ENCODE measurements around the gene USP53.

USP53 gene

DNA sequence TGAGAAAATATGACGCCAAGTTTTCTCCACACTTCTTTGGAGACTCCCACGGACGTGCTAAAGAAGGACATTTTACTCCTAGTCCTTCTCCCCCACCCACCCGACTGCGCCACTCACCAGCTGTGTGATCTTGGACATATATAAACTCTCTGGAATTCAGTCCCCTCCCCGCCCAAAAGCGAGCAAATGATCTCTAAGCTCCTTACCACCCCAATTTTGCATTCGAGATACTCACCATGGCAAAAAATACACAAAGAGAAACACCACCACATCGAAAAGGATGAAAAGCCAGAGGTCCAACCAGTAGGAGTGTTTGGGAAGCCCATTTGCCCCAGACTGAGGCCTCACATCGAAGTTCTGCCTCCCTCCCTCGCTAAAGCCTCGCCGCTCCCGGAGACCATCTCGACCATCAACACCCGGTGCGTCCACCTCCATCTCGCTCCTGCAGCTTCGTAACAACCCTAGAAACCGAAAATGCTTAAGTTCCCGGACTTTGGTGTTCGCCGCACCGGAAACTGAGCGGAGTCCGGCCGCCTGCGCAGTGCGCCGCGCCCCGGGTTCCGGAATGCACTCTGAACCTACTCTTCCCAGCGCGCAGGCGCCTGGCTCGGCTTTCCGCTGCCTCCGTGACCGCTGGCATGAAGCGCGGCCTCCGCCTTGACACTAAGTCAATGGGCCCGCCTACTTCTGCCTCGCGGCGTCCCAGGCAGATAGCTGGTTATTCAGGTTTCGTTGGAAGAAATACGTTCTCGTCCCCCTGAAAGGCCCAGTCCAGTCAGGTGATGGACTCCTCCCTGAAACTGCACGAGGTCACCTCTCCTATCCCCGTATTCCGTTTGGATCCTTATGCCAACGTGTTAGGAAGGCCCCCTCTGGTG lies 87.8 kb downstream of the USP53 start:
- ChIA-PET CTCF (interaction anchor here (0.6 to 1.6 kb wide), 7 partner anchors 9 to 325 kb away, joined by 3 to 8 read pairs (median 3); no protein-coding TSS in a partner anchor), POLR2A (interaction anchor here (1.0 to 2.3 kb wide), 3 partner anchors 9 to 87 kb away, joined by 3 to 13 read pairs (median 4); partner anchors contain the start of gene USP53)
- H3K9me3 ChIP-seq (ENCODE audit: control insufficient read depth, insufficient read depth, low read depth, low read length), result no peaks in the 10 kb centered on the region
- H3K36me3 ChIP-seq (ENCODE audit: control insufficient read depth in 2 of 2, insufficient read depth in 1 of 2, low read length in 2 of 2), result peaks cover 6 to 29% of the 10 kb centered on the region in 2 experiments
- peak overlapping the region; percentile 67 for H3K27ac ChIP-seq (ENCODE audit: extremely low read depth, low read depth, low read length)
- peak overlapping the region; percentile 51 for H3K4me3 ChIP-seq (ENCODE audit: low read depth, low read length)
- peaks cover 5% of the 10 kb centered on the region; the same call in 1 of the 2 replicates for H3K4me1 ChIP-seq (ENCODE audit: control insufficient read depth, insufficient read depth, low read length)
- no peak for TF ChIP-seq ZNF792 (tag by site-specific recombination; IDR thresholded peaks at IDR 0.05)
- TF ChIP-seq ZNF629 (tag by site-specific recombination; IDR thresholded peaks at IDR 0.05), result peak; percentile 37
- TF ChIP-seq KLF9 (tag by site-specific recombination; IDR thresholded peaks at IDR 0.05; ENCODE audit: low read depth), result peak; percentile 30; the same call in 1 of the 2 replicates
- no peak for TF ChIP-seq GFI1B (tag by site-specific recombination; IDR thresholded peaks at IDR 0.05)
- TF ChIP-seq ZBTB20 (tag by site-specific recombination; IDR thresholded peaks at IDR 0.05), result peak; percentile 81
- no peak for TF ChIP-seq ZNF112 (tag by site-specific recombination; IDR thresholded peaks at IDR 0.05)
- TF ChIP-seq, protein P1, sequence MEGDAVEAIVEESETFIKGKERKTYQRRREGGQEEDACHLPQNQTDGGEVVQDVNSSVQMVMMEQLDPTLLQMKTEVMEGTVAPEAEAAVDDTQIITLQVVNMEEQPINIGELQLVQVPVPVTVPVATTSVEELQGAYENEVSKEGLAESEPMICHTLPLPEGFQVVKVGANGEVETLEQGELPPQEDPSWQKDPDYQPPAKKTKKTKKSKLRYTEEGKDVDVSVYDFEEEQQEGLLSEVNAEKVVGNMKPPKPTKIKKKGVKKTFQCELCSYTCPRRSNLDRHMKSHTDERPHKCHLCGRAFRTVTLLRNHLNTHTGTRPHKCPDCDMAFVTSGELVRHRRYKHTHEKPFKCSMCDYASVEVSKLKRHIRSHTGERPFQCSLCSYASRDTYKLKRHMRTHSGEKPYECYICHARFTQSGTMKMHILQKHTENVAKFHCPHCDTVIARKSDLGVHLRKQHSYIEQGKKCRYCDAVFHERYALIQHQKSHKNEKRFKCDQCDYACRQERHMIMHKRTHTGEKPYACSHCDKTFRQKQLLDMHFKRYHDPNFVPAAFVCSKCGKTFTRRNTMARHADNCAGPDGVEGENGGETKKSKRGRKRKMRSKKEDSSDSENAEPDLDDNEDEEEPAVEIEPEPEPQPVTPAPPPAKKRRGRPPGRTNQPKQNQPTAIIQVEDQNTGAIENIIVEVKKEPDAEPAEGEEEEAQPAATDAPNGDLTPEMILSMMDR (tag by site-specific recombination; IDR thresholded peaks at IDR 0.05), result 0 out of 2 replicates have a peak, but pooled peaks have one; percentile 14
- peak; percentile 97 for TF ChIP-seq ZNF600 (tag by site-specific recombination; IDR thresholded peaks at IDR 0.05)
- no peak for TF ChIP-seq GLI4 (tag by site-specific recombination; IDR thresholded peaks at IDR 0.05)
- TF ChIP-seq ZNF501 (tag by site-specific recombination; IDR thresholded peaks at IDR 0.05), result no peak
- TF ChIP-seq, protein P2, sequence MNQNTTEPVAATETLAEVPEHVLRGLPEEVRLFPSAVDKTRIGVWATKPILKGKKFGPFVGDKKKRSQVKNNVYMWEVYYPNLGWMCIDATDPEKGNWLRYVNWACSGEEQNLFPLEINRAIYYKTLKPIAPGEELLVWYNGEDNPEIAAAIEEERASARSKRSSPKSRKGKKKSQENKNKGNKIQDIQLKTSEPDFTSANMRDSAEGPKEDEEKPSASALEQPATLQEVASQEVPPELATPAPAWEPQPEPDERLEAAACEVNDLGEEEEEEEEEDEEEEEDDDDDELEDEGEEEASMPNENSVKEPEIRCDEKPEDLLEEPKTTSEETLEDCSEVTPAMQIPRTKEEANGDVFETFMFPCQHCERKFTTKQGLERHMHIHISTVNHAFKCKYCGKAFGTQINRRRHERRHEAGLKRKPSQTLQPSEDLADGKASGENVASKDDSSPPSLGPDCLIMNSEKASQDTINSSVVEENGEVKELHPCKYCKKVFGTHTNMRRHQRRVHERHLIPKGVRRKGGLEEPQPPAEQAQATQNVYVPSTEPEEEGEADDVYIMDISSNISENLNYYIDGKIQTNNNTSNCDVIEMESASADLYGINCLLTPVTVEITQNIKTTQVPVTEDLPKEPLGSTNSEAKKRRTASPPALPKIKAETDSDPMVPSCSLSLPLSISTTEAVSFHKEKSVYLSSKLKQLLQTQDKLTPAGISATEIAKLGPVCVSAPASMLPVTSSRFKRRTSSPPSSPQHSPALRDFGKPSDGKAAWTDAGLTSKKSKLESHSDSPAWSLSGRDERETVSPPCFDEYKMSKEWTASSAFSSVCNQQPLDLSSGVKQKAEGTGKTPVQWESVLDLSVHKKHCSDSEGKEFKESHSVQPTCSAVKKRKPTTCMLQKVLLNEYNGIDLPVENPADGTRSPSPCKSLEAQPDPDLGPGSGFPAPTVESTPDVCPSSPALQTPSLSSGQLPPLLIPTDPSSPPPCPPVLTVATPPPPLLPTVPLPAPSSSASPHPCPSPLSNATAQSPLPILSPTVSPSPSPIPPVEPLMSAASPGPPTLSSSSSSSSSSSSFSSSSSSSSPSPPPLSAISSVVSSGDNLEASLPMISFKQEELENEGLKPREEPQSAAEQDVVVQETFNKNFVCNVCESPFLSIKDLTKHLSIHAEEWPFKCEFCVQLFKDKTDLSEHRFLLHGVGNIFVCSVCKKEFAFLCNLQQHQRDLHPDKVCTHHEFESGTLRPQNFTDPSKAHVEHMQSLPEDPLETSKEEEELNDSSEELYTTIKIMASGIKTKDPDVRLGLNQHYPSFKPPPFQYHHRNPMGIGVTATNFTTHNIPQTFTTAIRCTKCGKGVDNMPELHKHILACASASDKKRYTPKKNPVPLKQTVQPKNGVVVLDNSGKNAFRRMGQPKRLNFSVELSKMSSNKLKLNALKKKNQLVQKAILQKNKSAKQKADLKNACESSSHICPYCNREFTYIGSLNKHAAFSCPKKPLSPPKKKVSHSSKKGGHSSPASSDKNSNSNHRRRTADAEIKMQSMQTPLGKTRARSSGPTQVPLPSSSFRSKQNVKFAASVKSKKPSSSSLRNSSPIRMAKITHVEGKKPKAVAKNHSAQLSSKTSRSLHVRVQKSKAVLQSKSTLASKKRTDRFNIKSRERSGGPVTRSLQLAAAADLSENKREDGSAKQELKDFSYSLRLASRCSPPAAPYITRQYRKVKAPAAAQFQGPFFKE (tag by site-specific recombination; IDR thresholded peaks at IDR 0.05; ENCODE audit: borderline replicate concordance), result no peak
- TF ChIP-seq, protein P3, sequence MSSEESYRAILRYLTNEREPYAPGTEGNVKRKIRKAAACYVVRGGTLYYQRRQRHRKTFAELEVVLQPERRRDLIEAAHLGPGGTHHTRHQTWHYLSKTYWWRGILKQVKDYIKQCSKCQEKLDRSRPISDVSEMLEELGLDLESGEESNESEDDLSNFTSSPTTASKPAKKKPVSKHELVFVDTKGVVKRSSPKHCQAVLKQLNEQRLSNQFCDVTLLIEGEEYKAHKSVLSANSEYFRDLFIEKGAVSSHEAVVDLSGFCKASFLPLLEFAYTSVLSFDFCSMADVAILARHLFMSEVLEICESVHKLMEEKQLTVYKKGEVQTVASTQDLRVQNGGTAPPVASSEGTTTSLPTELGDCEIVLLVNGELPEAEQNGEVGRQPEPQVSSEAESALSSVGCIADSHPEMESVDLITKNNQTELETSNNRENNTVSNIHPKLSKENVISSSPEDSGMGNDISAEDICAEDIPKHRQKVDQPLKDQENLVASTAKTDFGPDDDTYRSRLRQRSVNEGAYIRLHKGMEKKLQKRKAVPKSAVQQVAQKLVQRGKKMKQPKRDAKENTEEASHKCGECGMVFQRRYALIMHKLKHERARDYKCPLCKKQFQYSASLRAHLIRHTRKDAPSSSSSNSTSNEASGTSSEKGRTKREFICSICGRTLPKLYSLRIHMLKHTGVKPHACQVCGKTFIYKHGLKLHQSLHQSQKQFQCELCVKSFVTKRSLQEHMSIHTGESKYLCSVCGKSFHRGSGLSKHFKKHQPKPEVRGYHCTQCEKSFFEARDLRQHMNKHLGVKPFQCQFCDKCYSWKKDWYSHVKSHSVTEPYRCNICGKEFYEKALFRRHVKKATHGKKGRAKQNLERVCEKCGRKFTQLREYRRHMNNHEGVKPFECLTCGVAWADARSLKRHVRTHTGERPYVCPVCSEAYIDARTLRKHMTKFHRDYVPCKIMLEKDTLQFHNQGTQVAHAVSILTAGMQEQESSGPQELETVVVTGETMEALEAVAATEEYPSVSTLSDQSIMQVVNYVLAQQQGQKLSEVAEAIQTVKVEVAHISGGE (tag by site-specific recombination; conservative IDR thresholded peaks at IDR 0.05; ENCODE audit: low read depth), result peak; percentile 97
- no peak; the same call in 1 of the 2 replicates for TF ChIP-seq ZFHX2 (tag by site-specific recombination; conservative IDR thresholded peaks at IDR 0.05)
- no peak; the same call in 1 of the 2 replicates for TF ChIP-seq ZNF76 (tag by site-specific recombination; IDR thresholded peaks at IDR 0.05; ENCODE audit: borderline replicate concordance, low read depth)
- TF ChIP-seq, protein P4, sequence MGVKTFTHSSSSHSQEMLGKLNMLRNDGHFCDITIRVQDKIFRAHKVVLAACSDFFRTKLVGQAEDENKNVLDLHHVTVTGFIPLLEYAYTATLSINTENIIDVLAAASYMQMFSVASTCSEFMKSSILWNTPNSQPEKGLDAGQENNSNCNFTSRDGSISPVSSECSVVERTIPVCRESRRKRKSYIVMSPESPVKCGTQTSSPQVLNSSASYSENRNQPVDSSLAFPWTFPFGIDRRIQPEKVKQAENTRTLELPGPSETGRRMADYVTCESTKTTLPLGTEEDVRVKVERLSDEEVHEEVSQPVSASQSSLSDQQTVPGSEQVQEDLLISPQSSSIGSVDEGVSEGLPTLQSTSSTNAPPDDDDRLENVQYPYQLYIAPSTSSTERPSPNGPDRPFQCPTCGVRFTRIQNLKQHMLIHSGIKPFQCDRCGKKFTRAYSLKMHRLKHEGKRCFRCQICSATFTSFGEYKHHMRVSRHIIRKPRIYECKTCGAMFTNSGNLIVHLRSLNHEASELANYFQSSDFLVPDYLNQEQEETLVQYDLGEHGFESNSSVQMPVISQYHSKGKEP (tag by site-specific recombination; IDR thresholded peaks at IDR 0.05), result no peak
- no peak for TF ChIP-seq SP3 (tag by site-specific recombination; IDR thresholded peaks at IDR 0.05)
- no peak for TF ChIP-seq ZNF529 (tag by site-specific recombination; IDR thresholded peaks at IDR 0.05; ENCODE audit: insufficient replicate concordance)
- no peak for TF ChIP-seq ZNF623 (tag by site-specific recombination; IDR thresholded peaks at IDR 0.05)
- TF ChIP-seq ZNF391 (tag by site-specific recombination; IDR thresholded peaks at IDR 0.05; ENCODE audit: borderline replicate concordance, low read depth), result no peak
- TF ChIP-seq MZF1 (tag by site-specific recombination; IDR thresholded peaks at IDR 0.05; ENCODE audit: borderline replicate concordance), result no peak
- TF ChIP-seq ZBTB17 (tag by site-specific recombination; IDR thresholded peaks at IDR 0.05), result peak; percentile 95
- no peak for TF ChIP-seq ZNF701 (tag by site-specific recombination; IDR thresholded peaks at IDR 0.05)
- TF ChIP-seq ZNF843 (tag by site-specific recombination; IDR thresholded peaks at IDR 0.05), result no peak
